Liver (tissue), 9 donors: ENCODE data around the gene NFIA. TPM values are rescaled to one million over a fixed set of nuclear protein-coding genes. Genes with fewer than 3 reads are reported as not detected.

Experiments used
- DNase-seq: peaks from one replicate; pipeline ENCODE4 v3.0.0-alpha.2; 2017; ENCODE audit warnings: low spot score
- H3K27ac ChIP-seq, 2 donors: one replicate each; pipeline ENCODE4 v1.7.0; 2013; ENCODE audit warnings: inconsistent platforms in 2 of 2, low read length in 2 of 2, control low read depth in 1 of 2, low read depth in 1 of 2, mild to moderate bottlenecking in 1 of 2
- H3K27me3 ChIP-seq, 4 donors: one replicate each; pipeline versions ENCODE4 v1.6.1 to v1.7.0; 2013; ENCODE audit warnings: low read length in 3 of 4, inconsistent platforms in 1 of 4, mild to moderate bottlenecking in 1 of 4, moderate library complexity in 1 of 4; ENCODE audit not compliant: control insufficient read depth in 4 of 4, insufficient read depth in 4 of 4
- H3K36me3 ChIP-seq, 4 donors: one replicate each; pipeline versions ENCODE4 v1.6.1 to v1.7.0; 2013; ENCODE audit warnings: low read length in 3 of 4, mild to moderate bottlenecking in 3 of 4, low read depth in 1 of 4, moderate library complexity in 1 of 4; ENCODE audit not compliant: control insufficient read depth in 4 of 4, insufficient read depth in 3 of 4
- H3K4me1 ChIP-seq, 4 donors: one replicate each; pipeline versions ENCODE4 v1.6.1 to v1.7.0; 2013; ENCODE audit warnings: low read length in 3 of 4, mild to moderate bottlenecking in 3 of 4, moderate library complexity in 1 of 4; ENCODE audit not compliant: control insufficient read depth in 4 of 4, insufficient read depth in 4 of 4
- H3K4me3 ChIP-seq, 3 donors: one replicate each; pipeline versions ENCODE4 v1.6.1 to v1.7.0; 2013; ENCODE audit warnings: low read length in 3 of 3, control low read depth in 1 of 3, low read depth in 1 of 3, mild to moderate bottlenecking in 1 of 3
- H3K9ac ChIP-seq, 2 donors: one replicate each; pipeline ENCODE4 v1.7.0; 2013; ENCODE audit warnings: low read length in 2 of 2, mild to moderate bottlenecking in 2 of 2, moderate library complexity in 2 of 2, control low read depth in 1 of 2, low read depth in 1 of 2
- H3K9me3 ChIP-seq, 4 donors: one replicate each; pipeline versions ENCODE4 v1.6.1 to v1.7.0; 2013; ENCODE audit warnings: low read length in 3 of 4; ENCODE audit not compliant: control insufficient read depth in 4 of 4
- EGR1 ChIP-seq, 2 donors: IDR thresholded peaks; 2 replicates each; pipeline ENCODE4 v1.6.1; 2016 to 2018; ENCODE audit warnings: antibody characterized with exemption in 2 of 2, low read depth in 2 of 2
- GABPA ChIP-seq, 2 donors: IDR thresholded peaks in 1 of 2; conservative IDR thresholded peaks in 1 of 2; 2 replicates each; pipeline ENCODE4 v1.6.1; 2016; ENCODE audit warnings: antibody characterized with exemption in 2 of 2, mild to moderate bottlenecking in 1 of 2, moderate library complexity in 1 of 2
- HNF4A ChIP-seq, 2 donors: conservative IDR thresholded peaks; 2 replicates each; pipeline ENCODE4 v1.6.1; 2016; ENCODE audit warnings: antibody characterized with exemption in 2 of 2, mild to moderate bottlenecking in 2 of 2
- HNF4G ChIP-seq: IDR thresholded peaks from 2 replicates; pipeline ENCODE4 v1.6.1; 2016; ENCODE audit warnings: antibody characterized with exemption
- JUND ChIP-seq, 2 donors: IDR thresholded peaks; 2 replicates each; pipeline ENCODE4 v1.6.1; 2016; ENCODE audit warnings: antibody characterized with exemption in 2 of 2
- RAD21 ChIP-seq, 2 donors: IDR thresholded peaks; 2 replicates each; pipeline ENCODE4 v1.6.1; 2016; ENCODE audit warnings: antibody characterized with exemption in 2 of 2, mild to moderate bottlenecking in 2 of 2
- RXRA ChIP-seq, 2 donors: IDR thresholded peaks; 2 replicates each; pipeline ENCODE4 v1.6.1; 2017 to 2018; ENCODE audit warnings: antibody characterized with exemption in 2 of 2, mild to moderate bottlenecking in 1 of 2
- SP1 ChIP-seq: IDR thresholded peaks from 2 replicates; pipeline ENCODE4 v1.6.1; 2018; ENCODE audit warnings: antibody characterized with exemption, mild to moderate bottlenecking
- TAF1 ChIP-seq: conservative IDR thresholded peaks from 2 replicates; pipeline ENCODE4 v1.6.1; 2016; ENCODE audit warnings: antibody characterized with exemption, mild to moderate bottlenecking
- YY1 ChIP-seq: IDR thresholded peaks from 2 replicates; pipeline ENCODE4 v1.6.1; 2016; ENCODE audit warnings: antibody characterized with exemption, mild to moderate bottlenecking
- WGBS: extraction: QIAGEN DNeasy Blood & Tissue Kit; methylation state at CpG from one replicate; pipeline ENCODE4 v1.1.7; 2013; 5-methylcytosine and 5-hydroxymethylcytosine counted together
- polyA plus RNA-seq, 2 donors: library from polyadenylated mRNA; stranded (reverse) in 1 of 2; unstranded in 1 of 2; fragments of 200-250 nt in 1 of 2; fragments of >200 nt in 1 of 2; fragmentation: Nextera tagmentation in 1 of 2; extraction: Ambion mirVana in 1 of 2; gene quantifications; one replicate each; pipeline versions ENCODE4 v1.2.1 to v1.2.3, GENCODE V29; 2013 to 2015
- total RNA-seq, 2 donors: library from RNA; depleted of rRNA; stranded (reverse); fragments of >200 nt; gene quantifications; one replicate each; pipeline ENCODE4 v1.2.3, GENCODE V29; 2014
- TF ChIP-seq, protein P1 (sequence below): IDR thresholded peaks from 2 replicates; pipeline ENCODE4 v1.6.1; 2016; ENCODE audit warnings: antibody characterized with exemption, mild to moderate bottlenecking
- TF ChIP-seq, protein P2 (sequence below): IDR thresholded peaks from 2 replicates; pipeline ENCODE4 v1.6.1; 2016; ENCODE audit warnings: antibody characterized with exemption
- TF ChIP-seq, protein P3 (sequence below): fragments of 150-350 bp; IDR thresholded peaks from 2 replicates; pipeline ENCODE4 v1.5.1; 2017; ENCODE audit warnings: improper control_type of control experiment, low read depth, low read length; ENCODE audit not compliant: missing input control
- donor health status: healthy.
- donor health status: healthy.
- donor health status: healthy.
- donor health status: healthy.
- donor health status: healthy.

NFIA gene
- total and polyA plus RNA-seq, 4 donors, result 6.8 to 53.7 (median 22.2) TPM

- WGBS, result 79% methylated on average over 3 of the region's 3 CpGs
- TF ChIP-seq, protein P1, sequence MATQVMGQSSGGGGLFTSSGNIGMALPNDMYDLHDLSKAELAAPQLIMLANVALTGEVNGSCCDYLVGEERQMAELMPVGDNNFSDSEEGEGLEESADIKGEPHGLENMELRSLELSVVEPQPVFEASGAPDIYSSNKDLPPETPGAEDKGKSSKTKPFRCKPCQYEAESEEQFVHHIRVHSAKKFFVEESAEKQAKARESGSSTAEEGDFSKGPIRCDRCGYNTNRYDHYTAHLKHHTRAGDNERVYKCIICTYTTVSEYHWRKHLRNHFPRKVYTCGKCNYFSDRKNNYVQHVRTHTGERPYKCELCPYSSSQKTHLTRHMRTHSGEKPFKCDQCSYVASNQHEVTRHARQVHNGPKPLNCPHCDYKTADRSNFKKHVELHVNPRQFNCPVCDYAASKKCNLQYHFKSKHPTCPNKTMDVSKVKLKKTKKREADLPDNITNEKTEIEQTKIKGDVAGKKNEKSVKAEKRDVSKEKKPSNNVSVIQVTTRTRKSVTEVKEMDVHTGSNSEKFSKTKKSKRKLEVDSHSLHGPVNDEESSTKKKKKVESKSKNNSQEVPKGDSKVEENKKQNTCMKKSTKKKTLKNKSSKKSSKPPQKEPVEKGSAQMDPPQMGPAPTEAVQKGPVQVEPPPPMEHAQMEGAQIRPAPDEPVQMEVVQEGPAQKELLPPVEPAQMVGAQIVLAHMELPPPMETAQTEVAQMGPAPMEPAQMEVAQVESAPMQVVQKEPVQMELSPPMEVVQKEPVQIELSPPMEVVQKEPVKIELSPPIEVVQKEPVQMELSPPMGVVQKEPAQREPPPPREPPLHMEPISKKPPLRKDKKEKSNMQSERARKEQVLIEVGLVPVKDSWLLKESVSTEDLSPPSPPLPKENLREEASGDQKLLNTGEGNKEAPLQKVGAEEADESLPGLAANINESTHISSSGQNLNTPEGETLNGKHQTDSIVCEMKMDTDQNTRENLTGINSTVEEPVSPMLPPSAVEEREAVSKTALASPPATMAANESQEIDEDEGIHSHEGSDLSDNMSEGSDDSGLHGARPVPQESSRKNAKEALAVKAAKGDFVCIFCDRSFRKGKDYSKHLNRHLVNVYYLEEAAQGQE, result no peak
- TF ChIP-seq RAD21 (IDR thresholded peaks at IDR 0.05) (no peak), HNF4A (conservative IDR thresholded peaks at IDR 0.05) (no peak), YY1 (no peak), JUND (IDR thresholded peaks at IDR 0.05) (no peak), TAF1 (no peak), GABPA (IDR thresholded peaks at IDR 0.05 in 1 of 2, conservative IDR thresholded peaks at IDR 0.05 in 1 of 2) (no peak), EGR1 (IDR thresholded peaks at IDR 0.05; ENCODE audit: low read depth in 2 of 2) (no peak), SP1 (no peak), HNF4G (no peak), RXRA (IDR thresholded peaks at IDR 0.05) (no peak)
- TF ChIP-seq, protein P2, sequence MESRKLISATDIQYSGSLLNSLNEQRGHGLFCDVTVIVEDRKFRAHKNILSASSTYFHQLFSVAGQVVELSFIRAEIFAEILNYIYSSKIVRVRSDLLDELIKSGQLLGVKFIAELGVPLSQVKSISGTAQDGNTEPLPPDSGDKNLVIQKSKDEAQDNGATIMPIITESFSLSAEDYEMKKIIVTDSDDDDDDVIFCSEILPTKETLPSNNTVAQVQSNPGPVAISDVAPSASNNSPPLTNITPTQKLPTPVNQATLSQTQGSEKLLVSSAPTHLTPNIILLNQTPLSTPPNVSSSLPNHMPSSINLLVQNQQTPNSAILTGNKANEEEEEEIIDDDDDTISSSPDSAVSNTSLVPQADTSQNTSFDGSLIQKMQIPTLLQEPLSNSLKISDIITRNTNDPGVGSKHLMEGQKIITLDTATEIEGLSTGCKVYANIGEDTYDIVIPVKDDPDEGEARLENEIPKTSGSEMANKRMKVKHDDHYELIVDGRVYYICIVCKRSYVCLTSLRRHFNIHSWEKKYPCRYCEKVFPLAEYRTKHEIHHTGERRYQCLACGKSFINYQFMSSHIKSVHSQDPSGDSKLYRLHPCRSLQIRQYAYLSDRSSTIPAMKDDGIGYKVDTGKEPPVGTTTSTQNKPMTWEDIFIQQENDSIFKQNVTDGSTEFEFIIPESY, result no peak
- TF ChIP-seq, protein P3, sequence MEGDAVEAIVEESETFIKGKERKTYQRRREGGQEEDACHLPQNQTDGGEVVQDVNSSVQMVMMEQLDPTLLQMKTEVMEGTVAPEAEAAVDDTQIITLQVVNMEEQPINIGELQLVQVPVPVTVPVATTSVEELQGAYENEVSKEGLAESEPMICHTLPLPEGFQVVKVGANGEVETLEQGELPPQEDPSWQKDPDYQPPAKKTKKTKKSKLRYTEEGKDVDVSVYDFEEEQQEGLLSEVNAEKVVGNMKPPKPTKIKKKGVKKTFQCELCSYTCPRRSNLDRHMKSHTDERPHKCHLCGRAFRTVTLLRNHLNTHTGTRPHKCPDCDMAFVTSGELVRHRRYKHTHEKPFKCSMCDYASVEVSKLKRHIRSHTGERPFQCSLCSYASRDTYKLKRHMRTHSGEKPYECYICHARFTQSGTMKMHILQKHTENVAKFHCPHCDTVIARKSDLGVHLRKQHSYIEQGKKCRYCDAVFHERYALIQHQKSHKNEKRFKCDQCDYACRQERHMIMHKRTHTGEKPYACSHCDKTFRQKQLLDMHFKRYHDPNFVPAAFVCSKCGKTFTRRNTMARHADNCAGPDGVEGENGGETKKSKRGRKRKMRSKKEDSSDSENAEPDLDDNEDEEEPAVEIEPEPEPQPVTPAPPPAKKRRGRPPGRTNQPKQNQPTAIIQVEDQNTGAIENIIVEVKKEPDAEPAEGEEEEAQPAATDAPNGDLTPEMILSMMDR, result no peak
These were observed 307.0 kb downstream of the NFIA start for GRCh38 chr1:61389194-61389925.

More at GRCh38 chr1:61389194-61389925, 307.0 kb downstream of the NFIA start:
- H3K9ac ChIP-seq, result no peak overlapping the region
- H3K27ac ChIP-seq, result no peak overlapping the region
- peaks cover 0 to 49% (median 36%) of the 10 kb centered on the region in 4 donors for H3K36me3 ChIP-seq
- peaks cover 2 to 7% (median 3%) of the 10 kb centered on the region in 4 donors for H3K9me3 ChIP-seq
- H3K4me1 ChIP-seq, result no peaks in the 10 kb centered on the region
- no peak for DNase-seq
- no peak overlapping the region for H3K4me3 ChIP-seq
- no peaks in the 10 kb centered on the region for H3K27me3 ChIP-seq
